DOHH2 (cell line): ENCODE results near the gene CREG2.

Experiments
- CTCF ChIP-seq: fragments of 200-600 bp; sonication (generic); IDR thresholded peaks from one replicate; pipeline ENCODE4 v1.5.1; 2014; ENCODE audit warnings: antibody characterized with exemption, mild to moderate bottlenecking, low read depth, low read length; ENCODE audit not compliant: poor library complexity, severe bottlenecking
- EZH2phosphoT487 ChIP-seq: fragments of 200-600 bp; sonication (generic); IDR thresholded peaks from 2 replicates; pipeline ENCODE4 v1.6.1; 2017; ENCODE audit warnings: borderline replicate concordance, mild to moderate bottlenecking, antibody characterized with exemption, low read length, moderate library complexity, mixed read lengths

GRCh38 chr2:101297383-101297782 lies 89.9 kb downstream of the CREG2 start:
- TF ChIP-seq CTCF (no peak), EZH2phosphoT487 (no peak)
